ENCODE measurements around the gene KCNMA1. TPM values are rescaled to one million over a fixed set of nuclear protein-coding genes. Genes with fewer than 3 reads are reported as not detected.
"Not testable (repeated sequence)": the region's sequence is repeated elsewhere in the genome, so short reads cannot be mapped to it uniquely, and the experiment has no call there.

KCNMA1 gene
- total and polyA plus RNA-seq, 10 donors, result 9.3 to 114 (median 51.5) TPM

DNA sequence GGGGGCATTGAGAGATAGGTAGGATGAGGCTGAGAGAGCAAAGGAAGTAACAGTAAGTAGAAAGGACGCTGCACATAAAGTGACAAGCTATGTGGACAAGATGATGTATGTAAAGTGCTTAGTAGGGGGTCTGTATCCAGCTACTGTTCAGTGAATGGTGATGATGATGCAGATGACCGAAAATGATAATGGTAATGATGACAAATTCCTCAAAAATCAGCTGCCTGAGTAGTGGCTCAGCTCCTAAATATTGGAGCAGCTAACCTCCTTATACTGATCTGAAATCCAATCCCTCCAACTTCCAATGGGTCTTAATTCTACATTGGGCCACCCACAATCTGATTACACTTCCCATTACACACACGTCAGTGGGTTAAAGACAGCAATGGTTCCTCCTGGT, 27.1 kb upstream of the KCNMA1 start:
- Histone ChIP-seq H3K9me3 (peaks cover 0 to 7% (median under 1%) of the 10 kb centered on the region in 8 donors), H3K4me1 (no peaks in the 10 kb centered on the region), H3K27ac (no peak overlapping the region), H3K4me3 (no peak overlapping the region), H3K36me3 (no peaks in the 10 kb centered on the region), H3K27me3 (replicated peaks in 1 of 7) (peaks cover 0 to 68% (median 0%) of the 10 kb centered on the region in 7 donors)
- 45 to 63% (median 53%) methylated on average over 3 of the region's 3 CpGs for WGBS, 5 donors
- TF ChIP-seq CTCF (IDR thresholded peaks at IDR 0.05 in 8 of 11, conservative IDR thresholded peaks at IDR 0.05 in 3 of 11), result no peak
- no peak for TF ChIP-seq POLR2AphosphoS5 (IDR thresholded peaks at IDR 0.05)
- no peak for TF ChIP-seq POLR2A (IDR thresholded peaks at IDR 0.05)
- intact Hi-C loops (cut with DNase I; ENCODE audit: low total_unique reads), result no loop called here
- no peak for DNase-seq

DNA sequence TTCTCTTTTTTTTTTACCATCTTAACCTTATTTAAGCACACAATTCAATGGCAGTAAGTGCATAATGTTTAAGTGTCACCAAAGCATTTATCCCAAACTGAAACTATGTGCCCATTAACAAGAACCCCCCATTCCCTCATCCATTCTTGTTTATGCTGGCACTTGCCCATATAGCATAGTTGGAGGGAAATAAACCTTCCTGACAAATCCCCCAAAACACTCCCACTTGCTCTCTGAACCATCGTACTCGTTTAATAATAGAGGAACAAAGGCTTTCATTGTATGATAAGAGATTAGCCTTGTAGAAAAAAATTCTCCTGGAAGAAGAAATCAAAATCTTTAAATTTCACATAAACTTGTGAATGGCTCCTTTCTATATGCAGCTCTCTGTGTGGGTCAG, 26.4 kb upstream of the KCNMA1 start:
- Histone ChIP-seq H3K27me3 (replicated peaks in 1 of 7) (peaks cover 0 to 63% (median 0%) of the 10 kb centered on the region in 7 donors), H3K36me3 (no peaks in the 10 kb centered on the region), H3K27ac (no peak overlapping the region), H3K4me1 (no peaks in the 10 kb centered on the region), H3K4me3 (no peak overlapping the region), H3K9me3 (peaks cover 0 to 14% (median 7%) of the 10 kb centered on the region in 8 donors)
- 47 to 71% (median 54%) methylated on average over 2 of the region's 2 CpGs for WGBS, 5 donors
- DNase-seq, result no peak
- no peak for TF ChIP-seq POLR2A (IDR thresholded peaks at IDR 0.05)
- no peak for TF ChIP-seq CTCF (IDR thresholded peaks at IDR 0.05 in 8 of 11, conservative IDR thresholded peaks at IDR 0.05 in 3 of 11)
- no peak for TF ChIP-seq POLR2AphosphoS5 (IDR thresholded peaks at IDR 0.05)
- intact Hi-C loops (cut with DNase I; ENCODE audit: low total_unique reads), result no loop called here

GRCh38 chr10:77661674-77662073, 24.1 kb upstream of the KCNMA1 start:
- peaks cover 0 to 49% (median 0%) of the 10 kb centered on the region in 7 donors for H3K27me3 ChIP-seq (replicated peaks in 1 of 7)
- H3K4me1 ChIP-seq, result no peaks in the 10 kb centered on the region
- no peaks in the 10 kb centered on the region for H3K36me3 ChIP-seq
- TF ChIP-seq CTCF (IDR thresholded peaks at IDR 0.05 in 8 of 11, conservative IDR thresholded peaks at IDR 0.05 in 3 of 11) (no peak), POLR2AphosphoS5 (IDR thresholded peaks at IDR 0.05) (no peak), POLR2A (IDR thresholded peaks at IDR 0.05) (no peak)
- intact Hi-C loops (cut with DNase I; ENCODE audit: low total_unique reads), result no loop called here
- no peak overlapping the region for H3K27ac ChIP-seq
- H3K4me3 ChIP-seq, result no peak overlapping the region
- H3K9me3 ChIP-seq, result peaks cover 0 to 26% (median 14%) of the 10 kb centered on the region in 8 donors
- DNase-seq, result no peak
- 53 to 61% (median 57%) methylated on average over 6 of the region's 6 CpGs for WGBS, 5 donors

DNA sequence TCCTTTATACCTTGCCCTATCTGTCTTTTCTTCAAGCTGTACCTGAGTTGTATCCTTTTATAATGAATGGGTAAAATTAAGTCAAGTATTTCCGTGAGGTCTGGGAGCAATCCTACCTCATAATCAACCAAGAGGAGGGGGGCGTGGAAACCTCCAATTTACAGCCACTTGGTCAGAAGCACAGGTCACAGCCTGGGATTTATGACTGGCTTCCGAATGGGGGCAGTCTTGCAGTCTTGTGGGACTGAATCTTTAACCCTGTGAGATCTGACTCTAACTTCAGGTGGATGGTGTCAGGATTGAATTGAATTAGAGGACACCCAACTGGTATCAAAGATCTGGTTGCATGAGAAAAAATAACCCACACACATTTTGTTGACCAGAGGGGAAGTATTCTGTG, 23.5 kb upstream of the KCNMA1 start:
- no peak for TF ChIP-seq POLR2A (IDR thresholded peaks at IDR 0.05)
- TF ChIP-seq CTCF (IDR thresholded peaks at IDR 0.05 in 8 of 11, conservative IDR thresholded peaks at IDR 0.05 in 3 of 11), result no peak
- TF ChIP-seq POLR2AphosphoS5 (IDR thresholded peaks at IDR 0.05), result no peak
- DNase-seq, result no peak
- intact Hi-C loops (cut with DNase I; ENCODE audit: low total_unique reads), result no loop called here
- Histone ChIP-seq H3K27me3 (replicated peaks in 1 of 7) (peaks cover 0 to 51% (median 0%) of the 10 kb centered on the region in 7 donors), H3K36me3 (no peaks in the 10 kb centered on the region), H3K4me3 (no peak overlapping the region), H3K27ac (no peak overlapping the region), H3K9me3 (peaks cover 0 to 26% (median 14%) of the 10 kb centered on the region in 8 donors), H3K4me1 (no peaks in the 10 kb centered on the region)
- WGBS, 5 donors, result 33 to 58% (median 51%) methylated on average over 3 of the region's 3 CpGs

- peaks cover 0 to 26% (median 14%) of the 10 kb centered on the region in 8 donors for H3K9me3 ChIP-seq
- H3K4me1 ChIP-seq; H3K4me3 ChIP-seq; H3K36me3 ChIP-seq; H3K27ac ChIP-seq; intact Hi-C loops (cut with DNase I; ENCODE audit: low total_unique reads); DNase-seq: not testable (repeated sequence)
- 92 to 97% (median 93%) methylated on average over 3 of the region's 3 CpGs for WGBS, 5 donors
- H3K27me3 ChIP-seq (replicated peaks in 1 of 7), result peaks cover 0 to 39% (median 0%) of the 10 kb centered on the region in 7 donors
Observed at GRCh38 chr10:77659046-77659670, 21.6 kb upstream of the KCNMA1 start.
